ENCODE measurements around the gene NUDT8.
A peak's percentile ranks its signal among the peaks of the same experiment; 100 is the strongest.
"Not testable (repeated sequence)": the region's sequence is repeated elsewhere in the genome, so short reads cannot be mapped to it uniquely, and the experiment has no call there.

Gene NUDT8

DNA sequence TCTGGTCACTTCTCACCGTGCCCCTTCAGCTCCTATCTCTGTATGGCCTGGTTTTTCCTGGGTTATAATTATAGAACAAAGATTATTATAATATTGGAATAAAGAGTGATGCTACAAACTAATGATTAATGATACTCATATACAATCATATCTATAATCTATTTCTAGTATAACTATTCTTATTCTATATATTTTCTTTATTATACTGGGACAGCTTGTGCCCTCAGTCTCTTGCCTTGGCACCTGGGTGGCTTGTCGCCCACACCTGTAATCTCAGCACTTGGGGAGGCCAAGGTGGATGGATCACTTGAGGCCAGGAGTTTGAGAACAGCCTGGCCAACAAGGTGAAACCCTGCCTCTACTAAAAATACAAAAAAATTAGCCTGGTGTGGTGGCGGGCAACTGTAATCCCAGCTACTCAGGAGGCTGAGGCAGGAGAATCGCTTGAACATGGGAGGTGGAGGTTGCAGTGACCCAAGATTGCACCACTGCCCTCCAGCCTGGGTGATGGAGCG is 30.0 kb upstream of the NUDT8 start:
- DNase-seq = not testable (repeated sequence)

DNA sequence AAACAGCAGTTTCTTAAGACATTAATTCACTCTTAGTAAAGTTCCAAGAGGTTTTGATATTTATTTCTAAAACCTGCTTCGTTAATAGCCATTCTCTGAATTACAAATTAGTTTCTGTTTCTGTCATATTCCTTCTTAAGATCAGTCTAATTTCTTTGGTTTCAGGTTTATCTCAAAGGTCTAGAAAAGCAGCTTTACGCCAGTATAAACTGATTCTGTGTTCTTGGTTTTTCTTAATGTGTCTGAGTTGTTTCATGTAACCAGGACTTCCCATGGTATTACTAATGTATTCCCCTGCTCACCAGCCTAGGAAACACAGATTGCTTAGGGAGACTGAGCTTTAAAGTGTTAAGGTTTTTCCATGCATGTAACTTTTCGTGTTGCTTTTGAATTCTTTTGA is 27.6 kb upstream of the NUDT8 start:
- DNase-seq = no peak

DNA sequence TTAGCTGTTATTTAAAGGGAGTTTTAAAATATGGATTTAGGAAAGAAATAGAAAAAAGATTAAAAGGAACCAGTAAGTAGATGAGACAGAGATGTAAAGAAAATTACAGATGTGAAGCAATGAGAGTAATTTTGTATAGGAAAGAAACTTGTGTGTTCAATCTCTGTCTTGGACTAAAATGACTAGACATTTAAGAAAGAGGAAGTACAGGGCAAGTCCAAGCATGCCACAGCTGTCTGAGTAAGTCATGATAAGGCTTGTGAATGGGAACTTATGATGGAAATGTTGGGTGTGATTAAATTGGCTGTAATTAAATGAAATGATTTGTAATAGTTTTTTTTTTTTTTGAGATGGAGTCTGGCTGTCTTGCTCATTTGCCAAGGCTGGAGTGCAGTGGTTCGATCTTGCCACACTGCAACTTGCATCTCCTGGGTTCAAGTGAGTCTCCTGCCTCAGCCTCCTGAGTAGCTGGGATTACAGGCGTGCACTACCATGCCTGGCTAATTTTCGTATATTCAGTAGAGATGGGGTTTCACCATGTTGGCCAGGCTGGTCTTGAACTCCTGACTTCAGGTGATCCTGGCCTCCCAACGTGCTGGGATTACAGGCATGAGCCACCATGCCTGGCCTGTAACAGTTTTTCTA is 26.7 kb upstream of the NUDT8 start:
- DNase-seq = no peak

DNA sequence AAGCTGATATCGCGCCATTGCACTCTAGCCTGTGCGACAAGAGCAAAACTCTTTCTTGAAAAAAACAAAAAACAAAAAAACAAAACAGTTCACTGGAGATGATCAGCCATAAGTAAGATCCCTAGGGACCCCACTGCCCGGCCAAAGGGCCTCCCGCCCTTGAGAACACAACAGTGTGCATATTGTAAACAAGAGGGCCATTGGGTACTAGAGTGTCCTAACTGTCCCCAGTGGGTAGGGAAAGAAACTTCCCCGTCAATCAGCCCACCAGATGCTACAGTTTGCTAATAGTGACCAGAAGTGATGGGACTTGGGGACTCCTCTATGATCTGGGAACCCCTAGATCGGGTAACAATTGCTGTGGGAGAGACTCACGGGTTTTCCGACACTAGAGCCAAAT is 24.5 kb upstream of the NUDT8 start:
- DNase-seq = no peak

DNA sequence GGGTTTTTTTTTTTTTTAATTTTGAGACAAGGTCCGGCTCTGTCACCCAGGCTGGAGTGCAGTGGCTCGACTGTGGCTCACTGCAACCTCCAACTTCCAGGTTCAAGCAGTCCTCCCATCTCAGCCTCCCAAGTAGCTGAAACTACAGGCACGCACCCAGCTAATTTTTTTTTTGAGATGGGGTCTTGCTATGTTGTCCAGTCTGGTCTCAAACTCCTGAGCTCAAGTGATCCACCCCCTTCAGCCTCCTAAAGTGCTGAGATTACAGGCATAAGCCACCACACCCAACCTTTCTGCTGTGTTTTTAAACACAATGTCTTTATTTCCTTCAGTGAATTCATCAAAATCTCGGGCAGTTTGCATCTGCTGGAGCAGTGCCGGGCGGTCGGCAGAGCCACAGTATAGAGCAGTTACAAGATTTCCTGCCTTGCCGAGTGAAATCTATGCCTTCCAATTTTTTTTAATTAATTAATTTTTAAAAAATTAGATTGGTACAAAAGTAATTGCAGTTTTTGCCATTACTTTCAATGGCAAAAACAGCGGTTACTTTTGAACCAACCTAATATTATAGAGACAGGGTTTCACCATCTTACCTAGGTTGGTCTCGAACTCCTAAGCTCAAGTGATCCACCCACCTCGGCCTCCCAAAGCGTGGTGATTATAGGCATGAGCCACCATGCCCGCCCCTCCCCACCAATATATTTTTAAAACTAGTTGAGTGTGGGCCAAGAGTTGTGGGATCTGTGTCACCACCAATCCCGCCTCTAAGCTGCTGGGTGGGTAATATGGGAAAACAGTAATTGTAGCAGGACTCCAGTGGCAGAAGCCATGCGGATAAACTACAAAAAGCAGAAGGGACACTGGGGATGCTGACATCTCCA is 23.5 kb upstream of the NUDT8 start:
- peak; percentile 21 for DNase-seq

DNA sequence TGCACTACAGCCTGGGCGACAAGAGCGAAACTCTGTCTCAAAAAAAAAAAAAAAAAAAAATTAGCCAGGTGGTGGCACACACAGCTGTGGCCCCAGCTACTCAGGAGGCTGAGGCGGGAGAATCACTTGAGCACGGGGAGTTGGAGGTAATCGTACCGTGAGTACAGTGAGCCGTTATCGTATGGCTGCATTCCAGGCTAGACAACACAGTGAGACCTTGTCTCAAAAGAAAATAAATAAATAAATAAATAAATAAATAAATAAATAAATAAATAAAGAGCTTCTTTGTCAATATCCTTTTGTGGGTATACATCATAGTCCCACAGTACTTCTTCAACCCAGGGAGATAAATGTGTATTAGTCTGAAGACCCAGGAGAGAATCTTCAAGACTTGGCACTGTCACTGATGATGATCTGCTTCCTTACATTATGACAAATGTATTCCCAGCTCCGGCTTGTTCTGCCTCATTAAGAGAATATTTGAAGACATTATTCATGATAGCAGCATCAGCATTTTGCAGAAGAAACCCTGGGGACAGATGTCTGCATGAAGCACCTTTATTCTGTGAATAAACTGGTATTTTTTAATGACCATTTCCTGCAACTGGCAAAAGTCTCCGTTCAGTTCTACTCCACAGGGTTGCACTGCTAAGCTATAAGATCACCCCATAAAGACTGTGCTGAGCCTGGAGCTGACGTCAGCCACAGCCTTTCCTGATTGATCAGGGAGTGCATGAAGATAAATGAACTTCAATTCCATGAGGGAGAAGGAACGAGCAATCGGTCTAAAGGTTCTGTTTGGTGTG is 22.4 kb upstream of the NUDT8 start:
- no peak for DNase-seq

DNA sequence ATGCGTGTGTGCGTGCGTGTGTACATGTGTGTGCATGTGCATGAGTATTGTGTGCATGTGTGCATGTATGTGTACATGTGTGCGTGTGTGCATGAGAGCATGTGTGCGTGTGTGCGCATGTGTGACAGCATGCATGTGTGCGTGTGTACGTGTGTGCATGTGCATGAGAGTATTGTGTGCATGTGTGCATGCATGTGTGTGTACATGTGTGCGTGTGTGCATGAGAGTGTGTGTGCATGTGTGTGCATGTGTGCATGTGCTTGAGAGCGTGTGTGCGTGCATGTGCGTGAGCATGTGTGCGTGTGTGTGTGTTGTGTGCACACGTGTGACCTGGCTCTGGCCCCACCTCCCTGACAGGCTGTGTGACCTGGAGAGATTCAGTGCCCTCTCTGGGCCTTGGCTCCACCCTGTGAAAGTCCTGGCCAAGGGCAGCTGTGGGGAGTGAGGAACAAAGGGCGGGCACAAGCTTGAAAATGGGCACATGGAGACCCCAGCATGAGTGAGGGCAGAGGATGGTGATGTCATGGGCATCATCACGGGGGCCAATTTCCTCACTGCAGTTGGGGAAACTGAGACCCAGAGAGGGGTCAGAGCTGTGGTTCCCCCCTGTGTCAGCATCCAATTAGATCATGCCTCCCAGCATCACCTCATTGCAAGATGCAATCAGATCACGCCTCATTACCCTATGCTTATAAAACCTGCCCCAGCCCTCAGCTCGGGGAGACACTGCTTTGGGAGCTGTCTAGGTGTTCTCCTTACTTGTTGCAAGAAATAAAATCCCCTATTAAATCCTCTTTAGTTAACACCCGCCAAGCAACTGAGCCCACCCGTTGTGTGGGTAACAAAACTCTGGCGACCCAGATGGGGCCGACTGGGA is 20.1 kb upstream of the NUDT8 start:
- DNase-seq = no peak

DNA sequence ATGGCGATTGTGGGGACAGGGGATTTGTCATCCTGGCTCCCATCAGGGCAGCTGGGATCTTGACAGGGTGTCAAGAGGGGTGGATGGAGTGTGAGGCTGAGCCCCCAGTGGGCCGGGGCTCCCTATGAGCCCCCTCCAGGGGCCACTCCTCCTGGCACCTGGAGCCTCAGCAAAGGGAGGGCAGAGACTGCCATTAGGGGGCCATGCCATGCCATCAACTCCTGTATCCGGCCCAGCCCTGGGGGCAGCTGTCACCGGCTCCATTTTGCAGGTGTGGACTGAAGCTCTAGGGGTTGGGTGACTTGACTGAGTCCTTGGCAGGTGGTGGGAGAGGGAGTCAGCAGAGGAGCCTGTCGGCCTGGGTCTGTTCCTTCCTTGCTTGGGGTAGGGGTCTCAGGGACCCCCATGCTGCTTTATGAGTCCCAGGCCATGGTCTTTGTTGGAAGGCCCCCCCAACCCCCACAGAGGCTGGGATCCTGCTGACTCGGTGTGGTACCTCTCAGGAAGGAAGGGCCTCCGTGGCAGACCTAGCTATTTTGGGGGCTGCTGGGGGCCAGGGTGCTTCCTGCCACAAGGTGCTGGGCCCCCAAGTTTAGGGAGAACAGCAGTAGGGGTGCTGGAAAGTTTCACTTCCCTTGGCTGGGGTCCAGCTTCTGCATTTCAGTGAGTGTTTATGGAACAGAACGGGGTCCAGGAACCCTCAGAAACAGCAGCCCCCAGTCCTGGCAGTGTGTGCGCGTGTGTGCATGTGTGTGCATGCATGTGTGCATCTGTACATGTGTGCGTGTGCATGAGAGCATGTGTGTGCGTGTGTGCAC is 19.3 kb upstream of the NUDT8 start:
- peak; percentile 55 for DNase-seq

DNA sequence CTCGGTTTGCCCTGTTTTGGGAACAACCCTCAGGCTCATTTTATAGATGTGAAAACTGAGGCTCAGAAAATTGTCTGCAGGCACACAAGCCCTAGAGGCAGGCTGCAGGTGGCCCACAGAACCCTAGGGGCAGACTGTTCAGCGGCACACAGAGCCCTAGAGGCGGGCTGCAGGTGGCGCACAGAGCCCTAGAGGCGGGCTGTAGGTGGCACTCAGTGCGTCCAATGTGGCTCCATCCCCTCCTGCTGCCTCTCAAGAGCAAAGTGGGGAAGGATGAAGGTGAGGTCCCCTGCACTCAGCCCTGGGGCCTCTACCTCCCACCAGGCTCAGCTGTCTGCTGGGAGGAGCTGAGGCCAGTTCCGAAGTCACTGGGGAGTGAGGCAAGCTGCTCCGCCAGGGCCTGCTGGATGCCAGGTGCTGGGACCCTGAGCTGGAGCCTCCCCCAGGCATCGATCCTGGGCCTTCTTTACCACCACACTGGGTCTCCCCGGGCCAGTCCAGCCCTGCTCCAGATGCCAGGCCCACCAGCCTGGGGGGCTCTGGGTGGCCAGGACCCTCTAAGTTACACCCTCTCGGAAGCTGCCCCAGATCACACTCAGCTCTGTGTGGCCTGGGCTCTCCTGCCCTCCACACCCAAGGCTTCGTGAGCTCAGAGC is 18.5 kb upstream of the NUDT8 start:
- DNase-seq = peak; percentile 20

DNA sequence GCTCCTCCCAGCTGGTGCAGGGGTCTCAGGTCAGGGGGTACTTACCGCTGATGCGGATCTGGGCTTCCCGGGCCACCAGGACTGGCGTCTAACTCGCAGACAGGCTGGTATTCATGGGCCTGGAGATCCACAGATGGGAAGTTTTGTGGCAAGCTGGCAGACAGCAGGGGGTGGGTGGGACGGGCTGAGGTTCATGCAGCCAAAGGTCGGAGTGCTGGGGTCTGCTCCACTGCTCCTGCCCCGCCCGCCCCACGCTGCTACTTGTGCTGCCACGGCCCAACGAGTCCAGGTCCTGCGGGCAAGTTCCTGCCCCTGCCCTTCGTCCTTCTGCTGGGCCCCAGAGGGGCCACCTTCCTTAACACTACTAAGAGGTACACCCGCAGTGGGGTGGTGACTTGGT is 17.7 kb upstream of the NUDT8 start:
- DNase-seq = peak; percentile 13

DNA sequence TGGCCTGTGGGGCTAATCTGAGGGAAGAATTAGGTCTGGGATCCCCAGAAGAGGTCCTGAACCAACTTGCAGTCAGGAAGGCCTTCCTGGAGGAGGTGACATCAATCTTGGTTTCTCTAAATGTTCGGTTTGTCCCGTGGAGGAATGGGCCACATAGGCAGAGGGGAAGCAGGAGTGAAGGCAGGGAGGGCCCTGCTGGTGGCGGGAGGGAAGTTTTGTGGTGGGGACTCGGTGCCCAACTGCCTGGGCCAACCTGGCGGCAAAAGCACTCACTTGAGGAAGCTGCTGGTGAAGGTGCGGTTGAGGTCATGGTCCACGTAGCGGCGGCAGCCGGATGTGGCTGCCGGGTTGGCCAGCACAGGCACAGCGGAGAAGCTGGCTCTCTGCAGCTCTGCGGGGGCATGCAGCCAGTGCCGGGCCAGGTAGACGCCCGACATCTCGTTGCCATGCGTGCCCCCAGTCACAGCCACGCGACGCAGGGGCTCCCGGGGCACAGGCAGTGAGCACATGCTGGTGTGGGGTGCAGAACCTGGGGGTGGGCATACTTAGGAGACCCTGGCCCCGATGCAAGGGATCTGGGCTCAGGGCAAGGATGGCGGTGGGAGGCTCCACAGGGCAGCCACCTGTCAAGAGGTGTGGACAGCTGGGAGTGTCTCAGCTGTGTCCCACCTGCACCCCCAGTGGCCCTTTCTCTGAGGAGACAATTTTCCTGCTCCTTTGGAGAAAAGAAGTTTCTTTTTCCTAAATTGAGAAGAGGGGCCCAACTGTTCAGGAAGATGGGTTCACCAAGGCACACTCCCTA is 17.0 kb upstream of the NUDT8 start:
- peak; percentile 24 for DNase-seq

DNA sequence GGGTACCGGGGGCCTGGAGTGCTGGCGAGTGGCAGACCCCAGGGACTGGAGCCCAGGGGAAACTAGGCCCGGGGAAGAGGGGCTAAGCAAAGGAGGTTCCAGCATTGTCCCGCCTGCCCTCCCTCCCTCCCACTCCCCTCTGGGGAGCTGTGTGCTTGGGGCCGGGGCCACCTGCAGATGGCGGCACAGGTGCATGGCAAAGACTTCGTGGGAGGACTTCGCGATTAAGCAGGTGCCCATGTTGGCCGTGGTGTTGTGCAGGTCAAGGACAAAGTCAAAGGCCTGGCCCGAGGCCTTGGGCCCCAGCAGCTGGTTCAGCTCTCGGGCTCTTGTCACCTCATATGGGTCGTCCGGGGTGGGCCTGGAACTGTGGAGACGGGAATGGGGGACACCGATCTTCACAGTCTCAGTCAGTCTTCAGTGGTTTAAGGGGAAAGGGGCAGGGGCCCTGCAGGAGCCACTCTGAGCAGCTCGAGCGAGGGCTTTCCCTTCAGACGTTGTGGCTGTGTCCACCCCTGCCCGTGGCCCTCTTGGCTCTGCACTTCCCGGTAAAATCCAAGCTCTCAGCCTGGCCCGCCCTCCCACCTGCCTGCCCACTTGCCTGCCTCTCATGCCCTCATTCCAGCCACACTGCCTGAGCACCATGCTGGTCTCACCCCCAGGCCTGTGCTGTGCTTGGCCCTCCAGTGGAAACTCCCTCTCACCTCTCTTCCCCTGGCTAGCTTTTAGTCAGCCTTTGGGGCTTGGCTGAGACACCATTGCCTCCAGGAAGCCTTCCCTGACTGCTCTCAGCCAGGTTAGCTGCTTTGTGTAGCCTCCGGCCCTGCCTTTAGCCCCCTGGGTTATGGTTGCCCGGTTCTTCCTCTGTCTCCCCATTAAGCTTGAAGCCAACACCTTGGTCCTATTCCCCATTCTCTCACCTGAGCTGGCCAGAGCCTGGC is 16.1 kb upstream of the NUDT8 start:
- DNase-seq = peak; percentile 20

DNA sequence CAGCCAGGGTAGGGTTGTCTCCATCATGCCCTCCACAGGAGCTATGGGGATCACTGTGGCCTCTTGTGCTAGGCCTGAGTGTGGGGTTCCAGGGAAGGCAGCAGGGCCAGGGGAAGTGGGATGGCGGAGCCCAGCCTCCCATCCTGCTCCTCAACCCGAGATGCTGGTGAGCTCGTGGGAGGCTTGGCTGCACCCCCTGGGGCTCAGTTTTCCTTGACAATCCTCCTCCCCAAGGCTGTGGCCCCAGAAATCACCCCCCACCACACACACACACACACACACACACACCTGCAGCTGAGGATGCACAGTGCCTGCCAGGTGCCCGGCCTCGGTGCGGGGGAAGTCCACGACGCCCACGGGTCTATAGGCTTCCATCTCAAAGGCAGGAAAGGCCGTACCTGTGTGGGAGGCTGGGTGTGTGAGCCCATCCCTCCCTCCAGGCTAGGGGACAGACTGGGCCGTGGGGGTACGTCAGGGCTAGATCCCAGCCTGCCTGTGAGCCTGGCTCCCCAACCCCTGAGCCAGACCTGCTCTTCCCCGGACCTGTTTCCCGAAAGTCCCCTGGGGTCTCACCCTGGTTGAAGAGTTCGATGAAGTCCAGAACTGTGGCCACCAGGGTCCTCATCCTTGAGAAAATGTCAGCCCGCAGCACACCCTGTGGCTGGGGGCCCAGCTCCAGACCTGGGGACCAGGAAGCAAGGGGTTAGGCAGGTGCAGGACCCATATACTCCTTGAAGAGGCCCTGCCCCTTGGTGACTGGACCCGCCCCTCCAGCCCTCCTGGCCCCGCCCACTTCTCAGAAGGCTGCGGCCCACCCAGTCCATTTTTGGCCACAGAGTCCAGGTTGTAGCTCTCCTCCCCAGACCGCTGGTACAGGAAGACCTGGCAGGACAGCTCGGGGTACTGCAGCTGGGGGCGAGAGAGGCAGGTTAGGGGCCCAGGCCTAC is 15.0 kb upstream of the NUDT8 start:
- DNase-seq = peak; percentile 10

DNA sequence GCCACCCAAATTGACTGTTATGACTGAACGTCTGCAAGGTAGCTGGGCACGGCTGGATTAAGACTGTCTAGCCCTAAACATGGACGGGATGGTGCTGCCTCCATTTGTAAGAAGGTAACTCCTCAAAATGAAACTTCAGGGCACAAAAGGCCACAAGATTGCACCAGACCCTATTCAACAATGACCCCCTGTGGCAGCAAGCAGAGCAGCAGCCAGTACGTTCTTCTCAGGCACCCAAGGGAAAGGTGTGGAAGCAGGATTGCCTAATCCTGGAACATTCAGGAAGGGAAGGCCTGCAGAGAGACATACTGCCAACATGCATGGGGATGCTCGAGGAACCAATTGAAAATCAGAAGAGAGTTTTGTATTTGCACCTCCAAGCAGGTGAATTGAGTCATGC is 14.3 kb upstream of the NUDT8 start:
- no peak for DNase-seq

DNA sequence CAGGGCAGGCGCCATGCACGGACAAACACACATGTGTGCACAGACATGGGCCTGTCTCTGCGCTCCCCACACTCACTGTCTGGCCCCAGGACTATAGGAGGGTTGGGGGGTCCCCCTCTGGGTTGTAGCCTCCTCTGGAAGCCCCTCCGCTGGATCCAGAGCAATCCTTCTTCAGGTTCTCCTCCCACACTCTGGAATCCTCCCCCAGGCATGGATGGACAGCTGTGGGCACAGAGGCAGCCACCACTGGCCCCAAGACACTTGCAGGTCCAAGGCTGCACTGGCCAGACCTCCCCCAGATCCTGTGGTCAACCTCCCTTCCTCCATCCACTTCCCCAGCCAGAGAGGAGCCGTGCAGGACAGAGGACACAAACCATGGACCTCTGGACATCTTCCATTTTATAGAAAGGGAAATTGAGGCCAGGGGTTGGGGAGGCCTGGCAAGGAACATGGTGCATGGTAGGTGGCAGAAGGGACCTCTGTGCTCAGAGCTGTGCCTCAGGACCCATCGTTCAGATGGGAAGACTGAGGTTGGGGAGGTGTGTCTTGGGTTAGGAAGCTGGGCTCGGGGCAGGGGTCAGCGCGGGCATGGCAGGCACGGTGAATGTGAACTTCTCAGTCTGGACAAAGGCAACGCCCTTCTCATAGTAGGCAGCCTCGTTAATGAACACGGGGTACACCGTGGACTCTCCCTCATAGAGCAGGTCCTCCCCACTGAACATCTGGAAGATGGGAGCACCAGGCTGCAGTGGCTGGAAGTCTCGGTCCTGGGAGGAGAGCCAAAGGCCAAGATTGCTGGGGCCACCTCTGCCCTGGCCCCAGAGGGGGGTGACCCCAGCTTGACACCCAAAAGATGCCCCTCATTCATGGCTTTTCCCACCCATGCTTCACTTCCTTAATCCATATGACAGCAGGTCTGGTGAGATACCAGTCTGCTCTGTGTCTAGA is 12.7 kb upstream of the NUDT8 start:
- DNase-seq = no peak

All from femur (tissue), 1 donor.